DMS53 treated with DMSO at 0.1 percent for 48 hours (cell line): Measurements from ENCODE around the gene NFAM1.

Experiments used
- DNase-seq: peaks from one replicate; lab custom pipeline; 2025; ENCODE audit not compliant: unreplicated experiment; lab: John Stamatoyannopoulos, UW

The NFAM1 gene

GRCh38 chr22:42337356-42337755 is 94.8 kb downstream of the NFAM1 start:
- no peak for DNase-seq

GRCh38 chr22:42336527-42337227 is 95.5 kb downstream of the NFAM1 start:
- no peak for DNase-seq

- DNase-seq = no peak
Observed at GRCh38 chr22:42335839-42336378, 96.3 kb downstream of the NFAM1 start.

- no peak for DNase-seq
Observed at GRCh38 chr22:42334875-42335512, 97.2 kb downstream of the NFAM1 start.

- no peak for DNase-seq
Observed at GRCh38 chr22:42333544-42333943, 98.7 kb downstream of the NFAM1 start.

- DNase-seq = no peak
Observed at GRCh38 chr22:42332089-42332488, 100.1 kb downstream of the NFAM1 start.

GRCh38 chr22:42331014-42331413 is 101.2 kb downstream of the NFAM1 start:
- DNase-seq = no peak
